ENCODE results near the gene NR2F6.

DNA sequence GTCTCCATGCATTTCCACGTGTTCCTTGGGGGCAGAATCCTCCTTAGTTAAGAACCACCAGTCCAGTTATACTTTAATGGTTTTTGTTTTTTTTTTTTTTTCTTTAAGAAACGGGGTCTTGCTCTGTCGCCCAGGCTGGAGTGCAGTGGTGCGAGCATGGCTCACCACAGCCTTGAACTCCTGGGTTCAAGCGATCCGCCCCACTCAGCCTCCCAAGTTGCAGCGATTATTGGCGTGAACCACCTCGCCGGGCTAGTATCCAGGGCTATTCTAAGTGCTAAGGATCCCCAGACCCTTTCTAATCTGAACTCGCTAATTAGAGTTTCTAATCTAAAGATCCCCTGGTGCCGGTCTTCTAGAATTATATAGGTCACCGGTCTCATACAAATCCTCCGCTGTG, 47.9 kb upstream of the NR2F6 start:
- TF ChIP-seq POLR2AphosphoS5 (IDR thresholded peaks at IDR 0.05; ENCODE audit: borderline replicate concordance, low read depth, low read length) (no peak), EZH2 (IDR thresholded peaks at IDR 0.05) (no peak), FOXP2 (optimal IDR thresholded peaks at IDR 0.05; ENCODE audit: control extremely low read depth, extremely low read length, insufficient read depth) (no peak)

All from SK-N-MC (cell line).